Measurements from ENCODE around the gene LGALS14.

Gene LGALS14

GRCh38 chr19:39692822-39693221 lies 11.5 kb upstream of the LGALS14 start:
- H4K91ac ChIP-seq (ENCODE audit: low read depth, low read length, poor library complexity), result no peak overlapping the region
- H2BK5ac ChIP-seq (ENCODE audit: low read length), result no peak overlapping the region
- no peak overlapping the region for H4K8ac ChIP-seq (ENCODE audit: low read depth, low read length)
- H3K14ac ChIP-seq (ENCODE audit: low read length), result no peak overlapping the region
- no peak overlapping the region for H3K4me3 ChIP-seq (ENCODE audit: low read length in 2 of 2)
- no peak overlapping the region for H3K9ac ChIP-seq (ENCODE audit: low read depth, low read length, poor library complexity)
- no peak overlapping the region for H2AK5ac ChIP-seq (ENCODE audit: low read depth, low read length)
- no peak overlapping the region for H2BK120ac ChIP-seq (ENCODE audit: low read depth, low read length)
- H2BK12ac ChIP-seq (ENCODE audit: low read length), result no peak overlapping the region
- no peak overlapping the region for H2AFZ ChIP-seq (ENCODE audit: low read length)
- no peak overlapping the region for H3K18ac ChIP-seq (ENCODE audit: low read length)
- H3K27me3 ChIP-seq (ENCODE audit: control insufficient read depth in 3 of 3, insufficient read depth in 3 of 3, low read depth in 1 of 3, low read length in 3 of 3), result peaks cover 0 to 19% (median 0%) of the 10 kb centered on the region in 3 experiments
- H3K4me2 ChIP-seq (ENCODE audit: insufficient read depth, low read length, poor library complexity, severe bottlenecking), result no peak overlapping the region
- no peak for DNase-seq (ENCODE audit: low spot score)
- no peak overlapping the region for H3K27ac ChIP-seq (replicated peaks; ENCODE audit: low read length)
- no peak overlapping the region for H2BK15ac ChIP-seq (ENCODE audit: low read length)
- no peak overlapping the region for H3K23ac ChIP-seq (ENCODE audit: low read depth, low read length, poor library complexity)
- WGBS, 2 donors (ENCODE audit: extremely low coverage in 2 of 2, insufficient read length in 2 of 2, insufficient replicate concordance in 1 of 2), result no CpG with 5 or more reads among the region's 1 CpG
- H3K9me3 ChIP-seq (replicated peaks in 1 of 2; ENCODE audit: control insufficient read depth in 2 of 2, insufficient read depth in 1 of 2, low read depth in 1 of 2, low read length in 2 of 2), result no peaks in the 10 kb centered on the region
- H3K4ac ChIP-seq (ENCODE audit: low read length), result no peak overlapping the region
- no peaks in the 10 kb centered on the region for H3K79me1 ChIP-seq (ENCODE audit: low read depth, low read length)
- H3K4me1 ChIP-seq (ENCODE audit: control insufficient read depth in 2 of 2, insufficient read depth in 1 of 2, low read depth in 1 of 2, low read length in 2 of 2), result peaks cover 0 to 2% of the 10 kb centered on the region in 2 donors
- no peaks in the 10 kb centered on the region for H3K36me3 ChIP-seq (replicated peaks in 1 of 2; ENCODE audit: control insufficient read depth in 2 of 2, insufficient read depth in 2 of 2, low read length in 2 of 2)

GRCh38 chr19:39695759-39696158 lies 8.5 kb upstream of the LGALS14 start:
- no peak overlapping the region for H3K4me2 ChIP-seq (ENCODE audit: insufficient read depth, low read length, poor library complexity, severe bottlenecking)
- H3K36me3 ChIP-seq (replicated peaks in 1 of 2; ENCODE audit: control insufficient read depth in 2 of 2, insufficient read depth in 2 of 2, low read length in 2 of 2), result no peaks in the 10 kb centered on the region
- no peak overlapping the region for H2BK120ac ChIP-seq (ENCODE audit: low read depth, low read length)
- peaks cover 0 to 2% of the 10 kb centered on the region in 2 donors for H3K4me1 ChIP-seq (ENCODE audit: control insufficient read depth in 2 of 2, insufficient read depth in 1 of 2, low read depth in 1 of 2, low read length in 2 of 2)
- no peak overlapping the region for H3K14ac ChIP-seq (ENCODE audit: low read length)
- no peaks in the 10 kb centered on the region for H3K9me3 ChIP-seq (replicated peaks in 1 of 2; ENCODE audit: control insufficient read depth in 2 of 2, insufficient read depth in 1 of 2, low read depth in 1 of 2, low read length in 2 of 2)
- H2AK5ac ChIP-seq (ENCODE audit: low read depth, low read length), result no peak overlapping the region
- H3K23ac ChIP-seq (ENCODE audit: low read depth, low read length, poor library complexity), result no peak overlapping the region
- no peak overlapping the region for H2BK15ac ChIP-seq (ENCODE audit: low read length)
- WGBS, 2 donors (ENCODE audit: extremely low coverage in 2 of 2, insufficient read length in 2 of 2, insufficient replicate concordance in 1 of 2), result no CpG with 5 or more reads among the region's 2 CpGs
- H3K4ac ChIP-seq (ENCODE audit: low read length), result no peak overlapping the region
- no peak overlapping the region for H2BK5ac ChIP-seq (ENCODE audit: low read length)
- H3K27ac ChIP-seq (replicated peaks; ENCODE audit: low read length), result no peak overlapping the region
- no peaks in the 10 kb centered on the region for H3K79me1 ChIP-seq (ENCODE audit: low read depth, low read length)
- H3K27me3 ChIP-seq (ENCODE audit: control insufficient read depth in 3 of 3, insufficient read depth in 3 of 3, low read depth in 1 of 3, low read length in 3 of 3), result peaks cover 0 to 19% (median 0%) of the 10 kb centered on the region in 3 experiments
- H3K9ac ChIP-seq (ENCODE audit: low read depth, low read length, poor library complexity), result no peak overlapping the region
- no peak overlapping the region for H3K4me3 ChIP-seq (ENCODE audit: low read length in 2 of 2)
- H4K8ac ChIP-seq (ENCODE audit: low read depth, low read length), result no peak overlapping the region
- no peak for DNase-seq (ENCODE audit: low spot score)
- no peak overlapping the region for H2BK12ac ChIP-seq (ENCODE audit: low read length)
- no peak overlapping the region for H3K18ac ChIP-seq (ENCODE audit: low read length)
- H4K91ac ChIP-seq (ENCODE audit: low read depth, low read length, poor library complexity), result no peak overlapping the region
- no peak overlapping the region for H2AFZ ChIP-seq (ENCODE audit: low read length)

DNA sequence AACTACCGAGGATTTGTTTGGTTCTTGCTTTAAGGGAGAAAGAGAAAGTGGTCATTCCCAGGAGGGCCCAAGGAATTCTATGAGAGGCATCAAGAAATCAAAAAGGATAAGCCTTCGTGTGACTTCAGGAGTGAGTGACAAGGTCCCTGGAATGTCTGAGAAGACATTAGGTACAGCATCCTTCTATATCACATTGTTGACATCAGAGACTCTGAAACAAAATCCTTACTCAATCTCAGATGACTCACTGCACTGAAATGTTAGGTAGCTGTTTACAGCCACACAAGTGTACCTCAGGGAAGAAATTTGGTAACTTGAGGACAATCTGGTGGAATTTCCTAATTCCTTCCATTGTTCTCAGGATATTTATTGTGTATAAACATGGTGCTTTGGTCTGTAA lies 7.9 kb upstream of the LGALS14 start:
- Histone ChIP-seq H3K4me1 (ENCODE audit: control insufficient read depth in 2 of 2, insufficient read depth in 1 of 2, low read depth in 1 of 2, low read length in 2 of 2) (peaks cover 0 to 2% of the 10 kb centered on the region in 2 donors), H3K9ac (ENCODE audit: low read depth, low read length, poor library complexity) (no peak overlapping the region), H3K14ac (ENCODE audit: low read length) (no peak overlapping the region), H2BK5ac (ENCODE audit: low read length) (no peak overlapping the region), H3K4ac (ENCODE audit: low read length) (no peak overlapping the region), H3K9me3 (replicated peaks in 1 of 2; ENCODE audit: control insufficient read depth in 2 of 2, insufficient read depth in 1 of 2, low read depth in 1 of 2, low read length in 2 of 2) (no peaks in the 10 kb centered on the region), H2BK12ac (ENCODE audit: low read length) (no peak overlapping the region), H2BK15ac (ENCODE audit: low read length) (no peak overlapping the region), H3K23ac (ENCODE audit: low read depth, low read length, poor library complexity) (no peak overlapping the region), H3K4me2 (ENCODE audit: insufficient read depth, low read length, poor library complexity, severe bottlenecking) (no peak overlapping the region), H3K4me3 (ENCODE audit: low read length in 2 of 2) (no peak overlapping the region), H2BK120ac (ENCODE audit: low read depth, low read length) (no peak overlapping the region), H2AK5ac (ENCODE audit: low read depth, low read length) (no peak overlapping the region), H3K27ac (replicated peaks; ENCODE audit: low read length) (no peak overlapping the region), H3K79me1 (ENCODE audit: low read depth, low read length) (no peaks in the 10 kb centered on the region), H4K91ac (ENCODE audit: low read depth, low read length, poor library complexity) (no peak overlapping the region), H3K36me3 (replicated peaks in 1 of 2; ENCODE audit: control insufficient read depth in 2 of 2, insufficient read depth in 2 of 2, low read length in 2 of 2) (no peaks in the 10 kb centered on the region), H3K18ac (ENCODE audit: low read length) (no peak overlapping the region), H4K8ac (ENCODE audit: low read depth, low read length) (no peak overlapping the region), H2AFZ (ENCODE audit: low read length) (no peak overlapping the region), H3K27me3 (ENCODE audit: control insufficient read depth in 3 of 3, insufficient read depth in 3 of 3, low read depth in 1 of 3, low read length in 3 of 3) (peaks cover 0 to 18% (median 0%) of the 10 kb centered on the region in 3 experiments)
- no peak for DNase-seq (ENCODE audit: low spot score)
- no CpG with 5 or more reads among the region's 2 CpGs for WGBS, 2 donors (ENCODE audit: extremely low coverage in 2 of 2, insufficient read length in 2 of 2, insufficient replicate concordance in 1 of 2)

- Histone ChIP-seq H3K4ac (ENCODE audit: low read length) (no peak overlapping the region), H2BK12ac (ENCODE audit: low read length) (no peak overlapping the region), H3K4me3 (ENCODE audit: low read length in 2 of 2) (no peak overlapping the region)
Measured at GRCh38 chr19:39698535-39698934, 5.7 kb upstream of the LGALS14 start.

More at GRCh38 chr19:39698535-39698934, 5.7 kb upstream of the LGALS14 start:
- DNase-seq (ENCODE audit: low spot score), result no peak
- Histone ChIP-seq H2BK15ac (ENCODE audit: low read length) (no peak overlapping the region), H3K4me1 (ENCODE audit: control insufficient read depth in 2 of 2, insufficient read depth in 1 of 2, low read depth in 1 of 2, low read length in 2 of 2) (peaks cover 0 to 2% of the 10 kb centered on the region in 2 donors), H3K36me3 (replicated peaks in 1 of 2; ENCODE audit: control insufficient read depth in 2 of 2, insufficient read depth in 2 of 2, low read length in 2 of 2) (no peaks in the 10 kb centered on the region), H3K79me1 (ENCODE audit: low read depth, low read length) (no peaks in the 10 kb centered on the region), H3K9me3 (replicated peaks in 1 of 2; ENCODE audit: control insufficient read depth in 2 of 2, insufficient read depth in 1 of 2, low read depth in 1 of 2, low read length in 2 of 2) (no peaks in the 10 kb centered on the region), H2BK5ac (ENCODE audit: low read length) (no peak overlapping the region), H3K4me2 (ENCODE audit: insufficient read depth, low read length, poor library complexity, severe bottlenecking) (no peak overlapping the region), H2AFZ (ENCODE audit: low read length) (no peak overlapping the region), H3K9ac (ENCODE audit: low read depth, low read length, poor library complexity) (no peak overlapping the region), H3K27me3 (ENCODE audit: control insufficient read depth in 3 of 3, insufficient read depth in 3 of 3, low read depth in 1 of 3, low read length in 3 of 3) (peaks cover 0 to 4% (median 0%) of the 10 kb centered on the region in 3 experiments), H4K8ac (ENCODE audit: low read depth, low read length) (no peak overlapping the region), H2AK5ac (ENCODE audit: low read depth, low read length) (no peak overlapping the region), H3K14ac (ENCODE audit: low read length) (no peak overlapping the region), H4K91ac (ENCODE audit: low read depth, low read length, poor library complexity) (no peak overlapping the region), H2BK120ac (ENCODE audit: low read depth, low read length) (no peak overlapping the region), H3K27ac (replicated peaks; ENCODE audit: low read length) (no peak overlapping the region), H3K23ac (ENCODE audit: low read depth, low read length, poor library complexity) (no peak overlapping the region), H3K18ac (ENCODE audit: low read length) (no peak overlapping the region)

Measured in neuronal stem cell (in vitro differentiated cells).